Caco-2 (cell line): ENCODE data around the gene RMDN3. TPM values are rescaled to one million over a fixed set of nuclear protein-coding genes. Genes with fewer than 3 reads are reported as not detected.

ENCODE experiments used
- total RNA-seq: library from RNA; stranded (reverse); gene quantifications from 2 replicates; pipeline ENCODE4 v1.2.3, GENCODE V29; 2022

The RMDN3 gene
- total RNA-seq, 1 experiment from 2014 or later: 48.0 TPM

Other genes starting within 250 kb of the RMDN3 start
- gene CCDC32, start 190.2 kb downstream of the RMDN3 start, total RNA-seq: 11.7 and 17.0 TPM in 2 replicates
- 12.9 and 14.6 TPM in 2 replicates for gene RPUSD2, start 186.0 kb downstream of the RMDN3 start, total RNA-seq
- 24.8 and 29.5 TPM in 2 replicates for gene KNL1, start 161.0 kb downstream of the RMDN3 start, total RNA-seq
- gene RAD51, start 60.1 kb downstream of the RMDN3 start, total RNA-seq: 37.8 and 47.0 TPM in 2 replicates
- 54.4 and 59.2 TPM in 2 replicates for gene GCHFR, start 8.8 kb upstream of the RMDN3 start, total RNA-seq
- 0.91 and 1.3 TPM in 2 replicates for gene C15orf62, start 14.7 kb upstream of the RMDN3 start, total RNA-seq
- 26.7 and 26.9 TPM in 2 replicates for gene ZFYVE19, start 51.8 kb upstream of the RMDN3 start, total RNA-seq
- gene DNAJC17, start 52.2 kb upstream of the RMDN3 start, total RNA-seq: 26.3 and 30.1 TPM in 2 replicates
- gene PPP1R14D, start 73.5 kb upstream of the RMDN3 start, total RNA-seq: 0.43 TPM in 1 of 2 replicates, not detected in the other
- 290 and 305 TPM in 2 replicates for gene SPINT1, start 88.8 kb upstream of the RMDN3 start, total RNA-seq
- gene RHOV, start 119.0 kb upstream of the RMDN3 start, total RNA-seq: 3.2 and 4.4 TPM in 2 replicates
- 27.3 and 29.3 TPM in 2 replicates for gene VPS18, start 139.2 kb upstream of the RMDN3 start, total RNA-seq
- 3.4 TPM in 2 replicates for gene DLL4, start 174.1 kb upstream of the RMDN3 start, total RNA-seq
- gene CHAC1, start 198.2 kb upstream of the RMDN3 start, total RNA-seq: 54.0 and 55.8 TPM in 2 replicates